ENCODE data around the gene SIPA1L3. TPM values are rescaled to one million over a fixed set of nuclear protein-coding genes. Genes with fewer than 3 reads are reported as not detected.

Gene SIPA1L3
- polyA plus RNA-seq, 1 donor from 2014 or later, result 2.8 TPM

DNA sequence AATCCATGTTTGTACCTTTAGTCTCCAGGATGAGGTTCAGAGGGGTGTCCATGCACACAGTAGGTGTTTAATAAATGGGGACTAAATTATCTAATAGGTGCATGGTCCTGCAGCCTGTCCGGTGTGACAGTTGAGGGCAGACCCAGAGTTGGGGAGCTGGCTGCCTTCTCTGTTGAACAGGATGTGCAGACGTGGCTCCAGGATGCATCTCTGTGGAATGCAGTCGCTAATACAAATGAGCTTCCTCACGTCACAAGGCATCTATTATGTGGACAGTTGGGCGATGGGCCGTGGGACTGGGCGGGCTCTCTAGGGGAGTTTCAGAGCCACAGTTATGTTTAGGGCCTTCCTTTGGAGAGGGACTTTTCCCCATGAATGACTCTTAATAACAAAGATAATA, 71.0 kb downstream of the SIPA1L3 start:
- Histone ChIP-seq H3K79me2 (replicated peaks; ENCODE audit: insufficient read depth, low read length) (no peaks in the 10 kb centered on the region), H3K9ac (ENCODE audit: low read length) (no peak overlapping the region)

DNA sequence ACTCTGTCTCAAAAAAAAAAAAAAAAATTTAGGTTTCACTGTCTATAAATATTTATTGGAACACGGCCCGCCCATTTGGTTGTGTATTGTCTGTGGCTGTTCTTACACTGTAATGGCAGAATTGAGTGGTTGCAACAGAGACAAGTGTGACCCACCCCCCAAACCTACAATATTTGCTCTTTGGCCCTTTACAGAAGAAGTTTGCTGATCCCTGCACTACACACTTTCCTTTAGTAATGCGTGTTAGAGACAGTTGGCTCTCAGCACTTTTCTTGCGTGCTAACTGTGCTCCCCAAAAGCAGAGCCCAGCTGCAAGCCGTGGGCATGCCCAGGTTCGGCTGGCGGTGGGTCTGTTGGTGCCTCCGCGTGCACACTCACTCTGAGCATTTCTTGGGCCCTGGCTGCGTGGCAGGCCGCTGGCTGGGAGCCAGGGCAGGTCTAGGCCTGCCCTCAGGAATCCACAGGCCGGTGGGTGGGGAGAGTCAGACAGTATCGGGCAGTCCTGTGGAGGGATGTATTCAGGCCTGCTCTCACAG, 72.6 kb downstream of the SIPA1L3 start:
- Histone ChIP-seq H3K4me2 (ENCODE audit: low read length) (no peak overlapping the region), H2AFZ (ENCODE audit: low read depth, low read length) (no peak overlapping the region), H4K20me1 (ENCODE audit: insufficient read depth) (no peaks in the 10 kb centered on the region), H3K9me3 (ENCODE audit: low read length) (no peaks in the 10 kb centered on the region), H3K27me3 (ENCODE audit: insufficient read depth, low read depth, low read length) (no peaks in the 10 kb centered on the region), H3K9me2 (ENCODE audit: insufficient read depth, low read length) (no peaks in the 10 kb centered on the region), H3K9ac (ENCODE audit: low read length) (no peak overlapping the region), H3K27ac (ENCODE audit: low read length) (no peak overlapping the region), H3K79me2 (replicated peaks; ENCODE audit: insufficient read depth, low read length) (no peaks in the 10 kb centered on the region), H3K4me3 (ENCODE audit: low read length) (no peak overlapping the region), H3K36me3 (ENCODE audit: insufficient read depth, low read length) (no peaks in the 10 kb centered on the region), H3F3A (ENCODE audit: insufficient read depth, low read length, poor library complexity, severe bottlenecking) (no peaks in the 10 kb centered on the region)
- no peak for TF ChIP-seq CTCF (IDR thresholded peaks at IDR 0.05; ENCODE audit: poor library complexity, severe bottlenecking)
- TF ChIP-seq MXI1 (conservative IDR thresholded peaks at IDR 0.05; ENCODE audit: poor library complexity, severe bottlenecking), result no peak
- no peak for TF ChIP-seq EZH2 (IDR thresholded peaks at IDR 0.05; ENCODE audit: borderline replicate concordance, insufficient read depth, low read length, poor library complexity, severe bottlenecking)
- TF ChIP-seq POLR2AphosphoS5 (IDR thresholded peaks at IDR 0.05), result no peak
- no peak for TF ChIP-seq SMC3 (conservative IDR thresholded peaks at IDR 0.05; ENCODE audit: poor library complexity)
- no peak for TF ChIP-seq TAF1 (IDR thresholded peaks at IDR 0.05; ENCODE audit: low read depth)

More for the DNA sequence above, 71.0 kb downstream of the SIPA1L3 start:
- Histone ChIP-seq H3K27ac (ENCODE audit: low read length) (no peak overlapping the region), H4K20me1 (ENCODE audit: insufficient read depth) (no peaks in the 10 kb centered on the region), H3K4me2 (ENCODE audit: low read length) (no peak overlapping the region), H3K9me2 (ENCODE audit: insufficient read depth, low read length) (no peaks in the 10 kb centered on the region), H3K9me3 (ENCODE audit: low read length) (no peaks in the 10 kb centered on the region), H3K4me3 (ENCODE audit: low read length) (no peak overlapping the region), H3F3A (ENCODE audit: insufficient read depth, low read length, poor library complexity, severe bottlenecking) (no peaks in the 10 kb centered on the region), H3K27me3 (ENCODE audit: insufficient read depth, low read depth, low read length) (no peaks in the 10 kb centered on the region), H3K36me3 (ENCODE audit: insufficient read depth, low read length) (no peaks in the 10 kb centered on the region), H2AFZ (ENCODE audit: low read depth, low read length) (no peak overlapping the region)
- TF ChIP-seq RAD21 (conservative IDR thresholded peaks at IDR 0.05), result no peak
- TF ChIP-seq SMC3 (conservative IDR thresholded peaks at IDR 0.05; ENCODE audit: poor library complexity), result no peak
- no peak for TF ChIP-seq EZH2 (IDR thresholded peaks at IDR 0.05; ENCODE audit: borderline replicate concordance, insufficient read depth, low read length, poor library complexity, severe bottlenecking)
- no peak for TF ChIP-seq TAF1 (IDR thresholded peaks at IDR 0.05; ENCODE audit: low read depth)
- TF ChIP-seq EP300 (conservative IDR thresholded peaks at IDR 0.05; ENCODE audit: poor library complexity, severe bottlenecking), result no peak
- TF ChIP-seq MXI1 (conservative IDR thresholded peaks at IDR 0.05; ENCODE audit: poor library complexity, severe bottlenecking), result no peak
- no peak for TF ChIP-seq CTCF (IDR thresholded peaks at IDR 0.05; ENCODE audit: poor library complexity, severe bottlenecking)
- TF ChIP-seq POLR2AphosphoS5 (IDR thresholded peaks at IDR 0.05), result no peak
- no peak for TF ChIP-seq REST (IDR thresholded peaks at IDR 0.05; ENCODE audit: borderline replicate concordance)

Measured in neural cell (in vitro differentiated cells).